PC-9 (cell line): ENCODE results near the gene ITGB3.

Experiments
- EZH2 ChIP-seq: fragments of 200-600 bp; sonication (generic); IDR thresholded peaks from 2 replicates; pipeline ENCODE4 v1.8.0; 2017; ENCODE audit warnings: antibody characterized with exemption, low read depth
- TF ChIP-seq, protein P1 (sequence below): fragments of 200-600 bp; sonication (generic); conservative IDR thresholded peaks from 2 replicates; pipeline ENCODE4 v1.6.1; 2017; ENCODE audit warnings: mixed run types, antibody characterized with exemption, mild to moderate bottlenecking, moderate library complexity

DNA sequence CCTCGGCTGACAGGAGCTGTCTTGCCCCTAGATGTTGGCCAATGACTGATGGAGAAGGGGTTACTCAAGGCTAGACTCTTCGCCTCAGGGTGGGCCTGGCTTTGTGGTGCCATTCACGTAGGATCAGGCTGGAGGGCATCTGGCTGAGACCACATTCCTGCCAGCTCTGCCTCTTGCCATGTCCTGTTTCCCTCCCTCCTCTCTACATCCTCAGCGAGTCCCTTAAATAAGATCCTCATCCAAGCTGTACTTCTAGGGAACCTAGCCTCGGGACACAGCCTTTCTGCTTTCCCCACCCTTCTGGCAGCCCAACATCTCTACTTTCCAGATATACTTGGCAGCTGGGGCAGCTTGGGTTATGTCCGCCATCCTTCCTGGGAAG lies 42.2 kb downstream of the ITGB3 start:
- TF ChIP-seq, protein P1, sequence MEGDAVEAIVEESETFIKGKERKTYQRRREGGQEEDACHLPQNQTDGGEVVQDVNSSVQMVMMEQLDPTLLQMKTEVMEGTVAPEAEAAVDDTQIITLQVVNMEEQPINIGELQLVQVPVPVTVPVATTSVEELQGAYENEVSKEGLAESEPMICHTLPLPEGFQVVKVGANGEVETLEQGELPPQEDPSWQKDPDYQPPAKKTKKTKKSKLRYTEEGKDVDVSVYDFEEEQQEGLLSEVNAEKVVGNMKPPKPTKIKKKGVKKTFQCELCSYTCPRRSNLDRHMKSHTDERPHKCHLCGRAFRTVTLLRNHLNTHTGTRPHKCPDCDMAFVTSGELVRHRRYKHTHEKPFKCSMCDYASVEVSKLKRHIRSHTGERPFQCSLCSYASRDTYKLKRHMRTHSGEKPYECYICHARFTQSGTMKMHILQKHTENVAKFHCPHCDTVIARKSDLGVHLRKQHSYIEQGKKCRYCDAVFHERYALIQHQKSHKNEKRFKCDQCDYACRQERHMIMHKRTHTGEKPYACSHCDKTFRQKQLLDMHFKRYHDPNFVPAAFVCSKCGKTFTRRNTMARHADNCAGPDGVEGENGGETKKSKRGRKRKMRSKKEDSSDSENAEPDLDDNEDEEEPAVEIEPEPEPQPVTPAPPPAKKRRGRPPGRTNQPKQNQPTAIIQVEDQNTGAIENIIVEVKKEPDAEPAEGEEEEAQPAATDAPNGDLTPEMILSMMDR = no peak
- TF ChIP-seq EZH2 = no peak
